GM19467 (cell line): ENCODE measurements around the gene DND1.
"Not testable (repeated sequence)": the region's sequence is repeated elsewhere in the genome, so short reads cannot be mapped to it uniquely, and the experiment has no call there.

Experiments used
- ATAC-seq: cut with Tn5 transposase; IDR thresholded peaks from one replicate; pipeline ENCODE4 v1.9.1; 2021; ENCODE audit warnings: mild to moderate bottlenecking, moderate library complexity; ENCODE audit not compliant: unreplicated experiment

DND1 gene

DNA sequence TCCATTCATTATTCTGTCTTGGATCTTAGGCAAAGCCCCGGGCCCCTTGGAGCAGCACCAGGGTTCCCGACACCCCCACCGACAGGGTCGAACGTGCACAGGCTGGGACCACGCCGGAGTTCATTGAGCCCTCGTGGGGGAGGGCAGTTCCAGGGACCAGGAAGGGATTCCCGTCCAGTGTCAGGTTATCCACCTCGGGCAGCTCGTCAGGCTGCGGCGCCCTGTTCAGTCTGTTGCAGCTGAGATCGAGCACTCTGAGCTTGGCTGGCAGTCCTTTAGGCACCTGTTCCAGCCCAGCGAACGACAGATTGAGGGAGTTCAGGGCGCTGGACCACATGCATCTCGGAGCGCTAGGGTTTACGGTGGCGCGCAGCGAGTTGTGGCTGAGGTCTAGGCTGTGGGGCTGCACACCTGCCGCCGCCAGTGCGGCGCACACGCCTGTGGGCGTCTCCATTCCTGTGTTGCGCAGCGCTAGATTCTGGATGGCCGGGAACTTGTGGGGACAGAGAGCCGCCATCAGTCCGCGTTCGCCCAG, 41.5 kb downstream of the DND1 start:
- ATAC-seq, result peak; percentile 9

DNA sequence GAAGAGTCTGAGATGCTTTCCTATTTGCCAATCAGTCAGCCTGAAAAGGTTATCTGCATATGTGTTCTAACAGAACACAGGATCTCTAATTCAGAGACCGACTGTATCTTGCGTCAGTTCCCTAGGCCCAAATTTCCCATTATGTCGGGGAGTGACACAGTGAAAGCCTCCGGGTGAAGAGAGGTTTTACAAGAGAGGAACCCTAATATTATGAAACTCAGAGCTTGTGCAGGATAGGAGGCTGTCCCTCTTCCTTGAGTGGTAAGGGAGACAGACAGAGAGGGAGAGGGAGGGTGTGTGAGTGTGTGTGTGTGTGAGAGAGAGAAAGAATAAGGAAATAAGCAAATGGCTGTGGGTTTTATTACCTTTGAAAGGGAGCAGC, 42.3 kb downstream of the DND1 start:
- no peak for ATAC-seq

DNA sequence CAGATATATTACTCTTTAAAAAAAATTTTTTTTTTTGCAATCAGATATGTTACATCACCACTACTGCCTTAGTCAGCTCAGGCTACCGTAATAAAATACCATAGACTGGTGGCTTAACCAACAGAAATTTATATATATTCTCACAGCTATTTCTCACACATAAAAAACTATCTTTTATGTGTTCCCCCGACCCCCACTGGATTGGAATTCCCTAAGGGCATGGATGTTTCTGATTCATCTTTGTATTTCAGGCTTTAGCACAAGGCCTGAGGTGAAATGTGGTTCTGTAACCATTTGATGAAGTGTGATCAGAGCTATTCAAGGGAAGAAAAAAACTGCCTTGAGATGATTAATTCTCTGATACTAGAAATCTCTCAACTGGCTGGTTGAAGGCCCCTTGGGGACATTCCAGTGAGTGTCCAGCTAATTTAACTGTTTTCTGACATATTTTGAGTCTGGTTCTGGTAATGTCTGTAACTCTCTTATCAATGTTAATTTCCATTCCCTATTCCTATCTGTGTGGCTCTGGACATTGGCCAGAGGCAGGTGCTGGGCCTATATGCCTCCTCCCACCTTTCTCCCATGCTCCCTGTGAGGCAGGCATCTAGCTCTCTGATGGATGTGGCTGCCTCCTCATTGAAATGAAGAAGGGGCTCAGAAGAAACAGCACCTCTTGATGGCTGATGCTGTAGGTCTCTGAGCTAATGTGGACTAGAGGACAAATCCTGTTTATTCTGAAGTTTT, 42.9 kb downstream of the DND1 start:
- ATAC-seq, result no peak

DNA sequence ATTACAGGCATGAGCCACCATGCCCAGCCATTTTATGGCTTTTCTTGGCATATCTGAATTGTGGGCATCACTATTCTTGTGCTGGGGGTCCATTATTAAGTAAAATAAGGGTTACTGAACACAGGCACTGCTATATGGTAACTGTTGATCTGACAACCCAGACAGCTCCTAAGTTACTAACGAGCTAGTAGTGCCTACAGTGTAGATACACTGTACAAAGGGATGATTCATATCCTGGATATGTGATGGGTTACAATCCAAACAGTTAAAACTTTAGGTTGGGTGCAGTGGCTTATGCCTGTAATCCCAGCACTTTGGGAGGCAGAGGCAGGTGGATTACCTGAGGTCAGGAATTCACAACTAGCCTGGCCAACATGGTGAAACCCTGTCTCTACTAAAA, 44.7 kb downstream of the DND1 start:
- no peak for ATAC-seq

DNA sequence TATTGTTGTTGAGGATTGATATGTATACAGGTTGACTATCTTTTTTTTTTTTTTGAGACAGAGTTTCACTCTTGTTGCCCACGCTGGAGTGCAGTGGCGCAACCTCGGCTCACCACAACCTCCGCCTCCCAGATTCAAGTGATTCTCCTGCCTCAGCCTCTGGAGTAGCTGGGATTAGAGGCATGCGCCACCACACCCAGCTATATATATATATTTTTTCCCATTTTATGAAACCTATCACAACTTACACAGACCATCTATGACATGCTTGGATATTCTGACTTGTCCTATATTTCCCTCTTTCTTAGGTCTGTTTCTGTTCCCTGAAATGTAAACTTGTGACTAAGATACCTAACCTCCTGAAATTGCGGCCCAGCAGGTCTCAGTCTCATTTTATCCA, 45.4 kb downstream of the DND1 start:
- ATAC-seq, result no peak

DNA sequence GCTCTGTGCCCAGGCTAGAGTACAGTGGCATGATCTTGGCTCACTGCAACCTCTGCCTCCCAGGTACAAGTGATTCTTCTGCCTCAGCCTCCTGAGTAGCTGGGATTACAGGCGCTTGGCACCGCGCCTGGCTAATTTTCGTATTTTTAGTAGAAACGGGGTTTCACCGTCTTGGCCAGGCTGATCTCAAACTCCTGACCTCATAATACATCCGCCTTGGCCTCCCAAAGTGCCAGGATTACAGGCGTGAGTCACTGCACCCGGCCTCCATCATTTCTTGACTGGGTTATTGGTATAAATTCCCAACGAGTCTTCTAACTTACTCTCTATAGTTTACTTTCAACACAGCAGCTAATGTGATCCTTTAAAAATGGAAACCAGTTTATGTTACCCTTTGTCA, 48.5 kb downstream of the DND1 start:
- not testable (repeated sequence) for ATAC-seq

DNA sequence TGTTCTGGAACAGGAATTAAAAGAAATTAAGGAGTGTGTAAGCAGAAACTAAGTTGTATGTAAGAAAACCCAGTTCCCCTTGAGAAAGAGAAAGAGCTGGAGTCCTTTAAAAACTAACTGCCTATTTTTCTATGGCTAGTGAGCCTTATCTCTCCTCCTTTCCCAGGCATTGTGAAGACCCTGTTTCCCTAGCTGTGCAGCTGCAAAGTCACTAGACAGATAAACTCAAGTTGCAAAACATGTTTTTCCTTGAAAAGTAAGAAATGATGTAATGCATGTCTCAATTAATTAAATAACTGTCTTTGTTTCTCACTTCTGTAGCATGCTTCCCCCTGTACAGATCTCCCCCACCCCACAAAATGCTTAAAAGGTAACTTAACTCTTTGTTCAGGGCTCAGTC, 50.3 kb downstream of the DND1 start:
- not testable (repeated sequence) for ATAC-seq

DNA sequence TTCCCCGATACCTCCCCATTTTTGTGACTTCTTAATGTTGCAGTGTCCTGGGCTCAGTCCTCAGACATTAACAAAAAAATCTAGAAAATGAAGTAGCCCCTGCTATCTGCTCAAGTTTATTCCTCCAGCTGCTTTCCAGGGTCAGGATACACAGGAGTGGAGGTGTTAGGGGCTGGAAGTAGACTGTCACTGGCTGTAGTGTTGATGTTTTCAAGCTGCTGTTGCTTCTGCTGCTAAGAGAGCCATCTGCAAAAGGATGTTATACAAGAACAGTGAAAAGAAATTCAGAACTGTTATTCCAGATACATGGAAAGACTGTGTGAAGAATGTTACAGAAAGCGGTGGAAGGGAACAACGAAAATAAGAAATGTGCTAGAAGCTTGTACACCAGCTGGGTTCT, 51.1 kb downstream of the DND1 start:
- ATAC-seq, result no peak
